Cerebellar cortex (tissue), 1 donor: ENCODE measurements around the gene DTD2.
"Not testable (repeated sequence)": the region's sequence is repeated elsewhere in the genome, so short reads cannot be mapped to it uniquely, and the experiment has no call there.

Source experiments
- DNase-seq: peaks from one replicate; pipeline ENCODE4 v3.0.0-alpha.2; 2015; ENCODE audit warnings: low spot score

Gene DTD2

DNA sequence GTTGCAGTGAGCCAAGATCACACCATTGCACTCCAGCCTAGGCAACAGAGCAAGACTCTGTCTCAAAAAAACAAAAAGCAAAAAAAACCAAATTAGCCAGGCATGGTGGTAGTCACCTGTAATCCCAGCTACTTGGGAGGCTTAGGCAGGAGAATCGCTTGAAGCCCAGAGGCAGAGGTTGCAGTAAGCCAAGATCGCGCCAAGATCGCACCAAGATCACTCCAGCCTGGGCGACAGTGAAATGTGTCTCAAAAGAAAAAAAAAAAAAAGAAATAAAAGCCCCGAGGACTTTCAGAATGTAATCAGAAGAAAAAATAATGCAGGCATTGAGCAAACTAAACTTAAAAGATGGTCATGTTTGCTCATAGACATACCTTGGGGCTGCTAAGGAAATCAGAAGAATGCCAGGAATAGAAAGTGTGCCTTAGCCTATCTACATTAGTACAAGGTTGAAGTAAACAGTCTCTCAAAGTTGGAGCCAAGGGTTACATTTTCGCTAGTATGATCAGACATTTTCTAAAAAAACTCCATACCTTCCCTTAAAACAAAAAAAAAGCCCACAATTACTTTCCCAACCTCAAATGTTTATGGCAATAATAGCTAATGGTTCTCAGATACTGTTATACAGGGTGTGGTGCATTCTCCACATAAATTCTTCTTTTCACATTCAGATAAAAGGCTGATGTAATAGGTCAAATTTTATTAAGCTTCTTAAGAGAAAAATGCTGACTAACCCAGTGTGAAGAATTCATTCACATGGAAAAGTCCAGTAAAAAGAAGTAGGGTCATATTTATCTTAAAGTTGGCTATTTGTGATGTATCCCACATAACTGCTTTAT lies 15.8 kb downstream of the DTD2 start:
- DNase-seq: no peak

DNA sequence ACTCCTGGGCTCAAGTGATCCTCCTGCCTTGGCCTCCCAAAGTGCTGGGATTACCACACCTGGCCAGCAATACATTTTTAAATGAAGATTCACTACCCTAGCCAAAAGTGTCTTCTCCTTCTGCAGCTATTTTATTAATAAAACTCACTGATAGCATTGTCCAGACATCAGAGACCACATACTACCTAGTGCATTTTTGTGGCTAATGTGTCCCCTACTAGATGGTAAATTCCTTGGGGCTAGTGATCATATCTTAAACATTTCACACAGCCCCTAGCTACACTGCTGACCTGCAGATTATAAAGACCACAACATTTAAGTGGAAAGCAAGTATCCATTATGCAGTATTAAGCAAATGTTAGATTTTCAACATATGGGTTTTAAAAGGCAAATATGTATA lies 17.0 kb downstream of the DTD2 start:
- DNase-seq: no peak

DNA sequence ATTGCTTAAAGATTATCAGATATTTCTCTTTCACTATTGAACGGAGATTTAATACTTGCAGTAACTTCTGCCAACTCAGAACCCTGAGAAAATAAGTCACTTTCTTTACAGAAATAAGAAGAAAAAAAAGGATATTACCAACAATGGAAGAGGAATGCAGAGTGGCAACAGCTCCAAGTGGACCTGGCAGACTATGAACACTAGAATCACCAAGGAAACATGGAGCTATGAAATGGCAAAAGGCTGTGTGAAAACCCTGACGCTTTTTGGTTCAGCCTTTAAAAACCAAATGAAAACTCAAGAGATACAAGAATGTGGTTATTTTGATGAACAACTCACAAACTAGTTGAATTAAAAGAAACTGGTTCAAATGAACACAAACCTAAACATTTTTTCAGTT lies 17.7 kb downstream of the DTD2 start:
- DNase-seq: no peak

DNA sequence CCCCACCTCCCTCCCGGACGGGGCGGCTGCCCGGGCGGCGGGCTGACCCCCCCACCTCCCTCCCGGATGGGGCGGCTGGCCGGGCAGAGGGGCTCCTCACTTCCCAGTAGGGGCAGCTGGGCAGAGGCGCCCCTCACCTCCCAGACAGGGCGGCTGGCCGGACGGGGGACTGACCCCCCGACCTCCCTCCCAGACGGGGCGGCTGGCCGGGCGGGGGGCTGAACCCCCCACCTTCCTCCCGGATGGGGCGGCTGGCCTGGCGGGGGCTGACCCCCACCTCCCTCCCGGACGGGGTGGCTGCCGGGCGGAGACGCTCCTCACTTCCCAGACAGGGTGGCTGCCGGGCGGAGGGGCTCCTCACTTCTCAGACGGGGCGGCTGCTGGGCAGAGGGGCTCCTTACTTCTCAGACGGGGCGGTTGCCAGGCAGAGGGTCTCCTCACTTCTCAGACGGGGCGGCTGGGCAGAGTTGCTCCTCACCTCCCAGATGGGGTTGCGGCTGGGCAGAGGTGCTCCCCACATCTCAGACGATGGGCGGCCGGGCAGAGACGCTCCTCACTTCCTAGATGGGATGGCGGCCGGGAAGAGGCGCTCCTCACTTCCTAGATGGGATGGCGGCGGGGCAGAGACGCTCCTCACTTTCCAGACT lies 20.1 kb downstream of the DTD2 start:
- DNase-seq: not testable (repeated sequence)

DNA sequence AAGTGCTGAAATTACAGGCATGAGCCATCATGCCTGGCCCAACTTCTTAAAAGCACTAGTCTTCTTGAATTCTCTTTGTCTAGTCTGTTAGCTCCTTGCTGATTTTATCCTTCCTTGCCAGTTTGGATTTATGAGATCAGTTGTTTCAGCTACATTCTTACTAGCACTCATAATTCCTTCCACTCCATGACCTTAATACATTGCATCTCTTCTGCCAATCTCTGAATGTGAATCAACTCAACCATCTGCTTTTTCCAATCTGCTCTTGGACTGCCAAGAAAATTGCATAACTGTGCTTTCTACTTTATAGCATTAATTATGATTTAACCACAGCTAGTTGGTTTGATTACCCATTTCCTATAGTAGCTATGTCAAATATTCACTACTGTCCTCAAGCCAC lies 22.0 kb downstream of the DTD2 start:
- peak; percentile 76 for DNase-seq

DNA sequence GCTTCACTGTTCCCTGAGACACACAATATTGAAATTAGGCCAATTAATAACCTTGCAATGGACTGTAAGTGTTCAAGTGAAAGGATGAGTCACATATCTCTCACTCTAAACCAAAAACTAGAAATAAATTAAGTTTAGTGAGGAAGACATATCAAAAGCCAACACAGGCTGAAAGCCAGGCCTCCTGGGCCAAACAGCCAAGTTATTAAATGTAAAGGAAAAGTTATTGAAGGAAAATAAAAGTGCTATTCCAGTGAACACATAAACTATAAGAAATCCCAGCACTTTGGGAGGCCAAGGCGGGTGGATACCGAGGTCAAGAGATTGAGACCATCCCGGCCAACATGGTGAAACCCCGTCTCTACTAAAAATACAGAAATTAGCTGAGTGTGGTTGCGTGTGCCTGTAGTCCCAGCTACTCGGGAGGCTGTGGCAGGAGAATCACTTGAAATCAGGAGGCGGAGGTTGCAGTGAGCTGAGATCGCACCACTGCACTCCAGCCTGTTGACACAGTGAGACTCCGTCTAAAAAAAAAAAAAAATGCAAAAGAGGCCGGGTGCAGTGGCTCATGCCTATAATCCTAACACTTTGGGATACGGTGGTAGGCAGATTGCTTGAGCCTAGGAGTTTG lies 26.6 kb downstream of the DTD2 start:
- no peak for DNase-seq

DNA sequence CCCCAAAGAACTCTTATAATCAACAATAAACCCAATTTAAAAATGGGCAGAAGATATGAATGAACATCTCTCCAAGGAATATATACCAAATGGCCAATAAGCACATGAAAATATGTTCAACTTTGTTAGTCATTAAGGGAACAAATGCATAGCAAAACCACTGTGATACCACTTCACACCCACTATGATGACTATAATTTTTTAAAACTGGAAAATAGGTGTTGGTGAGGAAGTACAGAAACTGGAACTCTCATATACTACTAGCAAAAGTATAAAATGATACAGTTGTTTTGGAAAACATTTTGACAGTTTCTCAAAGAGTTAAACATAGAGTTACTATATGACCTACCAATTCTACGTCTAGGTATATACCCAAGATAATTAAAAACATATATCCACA lies 27.5 kb downstream of the DTD2 start:
- no peak for DNase-seq

DNA sequence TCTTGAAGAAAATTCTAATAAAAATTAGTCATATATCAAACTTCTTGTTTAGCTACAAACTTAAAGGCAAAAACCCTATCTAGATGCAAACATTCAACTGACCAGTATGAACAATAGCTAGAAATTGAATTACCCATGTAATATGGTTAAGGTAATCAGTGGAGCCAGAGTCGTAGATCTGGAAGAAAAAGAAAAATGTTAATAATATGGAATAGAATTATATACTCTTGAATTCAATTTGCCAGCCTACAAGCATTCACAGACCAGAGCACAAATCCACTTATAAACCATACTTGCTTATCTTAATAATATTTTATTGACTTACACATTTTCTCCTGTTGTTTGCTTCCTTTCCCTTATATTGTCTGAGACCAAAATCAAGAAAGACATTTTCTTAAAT lies 29.3 kb downstream of the DTD2 start:
- no peak for DNase-seq

DNA sequence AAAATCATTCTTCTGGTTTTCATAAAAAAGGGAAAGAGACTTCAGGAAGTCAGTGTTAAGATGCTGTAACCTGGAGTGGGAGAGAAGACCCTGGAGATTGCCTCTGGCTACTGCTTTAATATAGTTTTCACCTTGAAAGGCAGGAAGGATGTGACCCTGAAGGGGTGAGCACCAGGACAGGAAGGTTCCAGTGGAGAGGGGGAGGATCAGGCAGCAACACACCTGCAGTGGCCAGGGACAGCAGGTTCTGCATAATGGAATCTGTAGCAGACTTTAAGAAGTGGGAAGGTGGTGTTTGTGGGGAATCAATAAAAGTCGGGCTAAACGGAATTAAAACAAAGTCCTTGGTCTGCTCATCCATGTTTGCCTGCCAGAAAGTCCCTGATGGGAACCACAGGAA lies 30.6 kb downstream of the DTD2 start:
- DNase-seq: no peak

DNA sequence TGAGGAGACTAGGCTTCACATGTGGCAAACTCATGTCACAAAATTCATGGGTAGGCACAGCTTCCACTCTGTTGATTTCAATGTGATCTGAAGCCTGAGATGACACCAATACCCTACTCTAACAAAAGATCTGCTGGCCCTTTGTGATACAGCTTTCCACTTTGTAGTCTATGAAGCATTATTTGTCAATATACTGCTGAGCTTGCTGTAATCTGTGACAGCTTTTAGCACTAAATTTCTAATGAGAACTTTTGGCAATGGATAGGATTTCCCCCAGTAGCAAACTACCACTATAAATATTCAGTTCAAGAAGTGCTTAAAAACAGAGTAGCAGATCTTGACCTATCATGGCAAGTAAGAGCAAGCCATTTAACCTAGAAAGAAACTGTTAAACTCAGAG lies 31.4 kb downstream of the DTD2 start:
- DNase-seq: no peak

DNA sequence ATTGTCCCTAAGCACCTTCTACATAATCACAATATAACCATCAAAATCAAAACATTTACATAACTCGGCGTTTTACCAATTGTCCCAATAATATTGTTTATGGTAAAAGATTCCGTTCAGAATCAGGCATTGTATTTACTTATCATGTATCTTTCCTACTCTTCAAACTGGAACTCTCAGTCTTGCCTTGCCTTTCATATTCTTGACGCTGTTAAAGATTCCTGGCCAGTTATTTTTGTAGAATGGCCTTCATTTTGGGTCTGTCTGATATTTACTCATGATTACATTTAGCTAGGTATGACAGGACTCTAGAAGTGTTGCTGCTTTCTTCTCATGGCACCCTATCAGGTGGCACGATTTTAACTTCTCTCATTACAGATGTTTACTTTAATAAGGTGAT lies 36.1 kb downstream of the DTD2 start:
- DNase-seq: no peak

DNA sequence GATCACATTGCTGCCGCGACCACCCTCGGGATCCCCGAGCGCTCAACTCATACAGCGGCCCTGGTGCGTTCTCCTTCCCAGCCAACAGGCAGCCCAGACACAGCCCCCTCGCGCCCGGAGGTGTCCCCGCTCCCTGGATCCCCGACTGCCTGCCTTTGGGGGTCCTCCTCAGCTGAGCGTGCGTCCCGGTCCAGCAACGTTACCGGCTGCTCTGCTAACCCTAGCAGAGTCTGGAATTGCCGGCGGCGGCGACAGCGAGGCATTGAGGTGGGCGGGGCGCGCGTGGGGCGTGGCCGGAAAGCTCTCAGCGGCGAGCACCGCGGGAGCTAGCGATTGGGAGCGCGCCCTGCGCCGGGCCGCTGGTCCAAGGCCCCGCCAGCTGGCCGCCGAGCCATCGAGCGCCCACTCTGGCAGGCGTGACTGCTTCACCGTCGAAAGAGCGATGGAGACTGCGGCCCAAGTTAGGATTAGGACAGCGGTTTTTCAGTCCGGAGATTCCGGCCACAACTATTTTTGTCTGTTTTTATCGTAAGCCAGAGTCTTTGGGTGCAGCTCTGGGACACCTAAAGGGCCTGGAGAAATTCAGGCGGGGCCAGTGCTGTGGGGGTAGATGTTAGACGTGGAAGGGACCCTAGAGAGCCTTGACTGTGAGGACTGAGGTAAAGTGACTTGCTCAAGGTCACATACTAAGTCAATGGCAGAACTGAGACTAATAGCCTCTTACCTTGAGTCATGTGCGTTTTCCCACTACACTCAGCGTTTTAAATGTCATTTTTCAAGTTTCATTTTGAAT lies 36.8 kb downstream of the DTD2 start, which contains the start of gene HEATR5A:
Gene HEATR5A, minus strand, starts transcription at position 232 of the 793 bp plus-strand sequence. CDS start 17,575 bp downstream, outside the sequence.
- peak; percentile 87 for DNase-seq

DNA sequence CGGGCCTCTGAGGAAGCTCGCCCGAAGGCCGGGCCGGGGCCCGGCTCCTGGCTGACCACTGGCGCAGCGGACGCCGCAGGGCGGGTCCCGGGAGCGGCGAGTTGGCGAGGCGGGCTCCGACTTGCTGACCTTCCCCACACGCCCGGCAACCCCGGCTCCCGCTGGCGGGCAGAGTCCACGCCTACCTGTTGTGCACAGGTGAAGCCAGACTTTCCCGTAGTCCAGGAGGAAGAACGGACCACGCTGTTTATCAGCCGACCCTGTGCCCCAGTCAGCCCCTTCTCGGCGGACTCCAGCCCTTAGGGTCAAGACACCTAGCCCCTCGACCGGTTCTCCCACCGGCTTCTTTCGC lies 37.4 kb downstream of the DTD2 start:
- DNase-seq: peak; percentile 46

DNA sequence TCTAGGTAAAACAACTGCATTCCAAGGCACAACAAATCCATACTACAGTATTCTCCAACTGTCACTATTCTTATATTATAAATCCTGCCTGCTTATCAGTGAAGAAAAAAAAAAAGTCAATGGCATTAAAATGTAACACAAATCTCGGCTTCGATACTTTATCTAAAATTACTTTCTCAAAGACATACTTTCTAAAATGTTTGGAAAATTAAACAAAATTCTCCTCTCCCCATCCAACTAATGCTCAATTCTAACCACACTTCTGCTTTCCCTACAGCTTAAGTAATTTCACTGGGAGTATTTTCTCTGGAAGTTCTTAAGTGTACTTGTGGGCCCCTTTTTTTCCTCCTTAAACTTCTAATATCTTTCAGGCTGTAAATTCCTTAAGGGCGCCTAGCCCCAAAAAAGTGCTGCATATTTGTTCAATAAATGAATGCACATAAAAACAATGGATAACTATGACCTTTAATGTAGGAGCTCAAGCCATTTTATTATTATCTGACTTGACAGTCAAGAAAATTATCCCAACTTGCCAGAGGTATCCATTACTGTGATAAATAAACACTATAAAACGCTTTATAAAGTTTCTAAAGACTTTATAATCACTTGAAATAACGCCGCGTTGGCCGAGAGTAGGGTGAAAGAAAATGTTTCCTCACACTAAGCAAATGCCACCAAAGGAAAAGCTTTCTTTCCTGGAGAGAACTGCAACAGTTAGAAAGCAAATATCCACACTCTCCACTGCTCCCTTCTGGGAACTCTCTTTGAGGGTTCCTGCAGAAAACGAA lies 37.9 kb downstream of the DTD2 start:
- no peak for DNase-seq

DNA sequence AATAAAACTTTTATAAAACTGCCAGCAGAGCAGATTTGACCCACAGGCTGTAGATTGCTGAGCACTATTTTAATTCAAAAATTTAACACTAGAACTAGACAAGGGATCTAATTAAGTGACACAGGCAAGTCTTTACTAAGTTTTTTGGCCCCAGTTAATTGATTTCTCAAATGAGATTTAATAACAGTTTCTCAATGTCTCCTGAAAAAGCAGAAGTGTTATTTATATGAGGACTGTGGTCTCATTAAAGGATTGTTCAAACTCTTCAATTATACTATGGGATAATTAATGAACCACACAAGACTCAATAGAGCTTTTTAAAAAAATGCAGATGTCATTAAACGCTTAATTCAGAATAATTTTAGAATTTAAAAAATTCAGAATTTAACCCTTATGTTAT lies 38.9 kb downstream of the DTD2 start:
- DNase-seq: no peak

DNA sequence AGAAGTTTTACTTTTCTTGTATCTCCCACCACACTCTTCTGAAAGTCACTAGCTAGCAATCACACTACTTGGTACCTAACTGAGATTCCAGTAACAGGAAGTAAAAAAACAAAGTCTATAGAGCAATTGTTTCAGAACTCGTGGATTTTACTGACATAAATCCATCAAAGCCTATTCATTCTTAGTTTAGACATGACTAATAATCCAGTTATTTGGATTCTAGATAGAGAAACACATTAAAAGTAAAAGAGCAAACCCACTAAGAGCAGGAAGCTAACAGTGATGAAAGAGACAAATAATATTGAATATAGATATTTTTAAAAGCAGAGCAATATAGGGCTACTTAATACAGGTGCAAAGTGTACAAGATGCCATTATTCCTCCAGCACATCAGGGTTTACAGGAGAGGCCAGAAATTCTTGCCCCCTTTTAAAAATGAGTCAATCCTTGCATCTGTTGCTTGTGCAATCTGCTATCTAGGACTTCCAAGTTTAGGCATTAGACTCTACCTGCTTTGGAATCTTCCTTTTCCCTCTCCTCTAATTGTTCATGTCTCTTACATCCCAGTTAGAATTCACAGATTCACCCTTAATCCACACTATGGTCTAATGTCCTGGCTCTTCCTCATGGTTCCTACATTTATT lies 43.0 kb downstream of the DTD2 start:
- no peak for DNase-seq

DNA sequence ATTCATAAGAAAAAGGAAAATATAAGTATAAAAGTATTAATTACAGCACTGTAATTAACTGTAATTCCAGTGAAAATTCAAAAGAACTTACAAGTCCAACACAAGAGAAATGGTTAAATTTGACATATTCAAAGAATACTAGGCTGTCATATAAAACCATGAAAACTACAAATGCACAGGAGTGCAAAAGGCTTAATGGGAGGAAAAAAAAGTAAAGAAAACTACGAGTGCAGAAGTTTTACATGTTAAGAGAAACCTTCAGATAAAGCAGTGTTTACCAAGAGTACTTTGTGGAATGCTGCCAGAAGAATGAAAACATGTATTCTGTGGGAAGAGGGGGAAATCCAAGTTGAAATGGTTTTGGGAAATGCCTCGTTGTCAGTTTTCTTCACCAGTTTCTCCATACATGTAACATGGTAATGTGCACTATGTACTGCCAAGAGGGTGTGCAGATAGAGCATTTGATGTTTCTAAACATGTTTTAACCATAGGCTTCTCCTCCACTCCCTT lies 46.0 kb downstream of the DTD2 start:
- DNase-seq: no peak

DNA sequence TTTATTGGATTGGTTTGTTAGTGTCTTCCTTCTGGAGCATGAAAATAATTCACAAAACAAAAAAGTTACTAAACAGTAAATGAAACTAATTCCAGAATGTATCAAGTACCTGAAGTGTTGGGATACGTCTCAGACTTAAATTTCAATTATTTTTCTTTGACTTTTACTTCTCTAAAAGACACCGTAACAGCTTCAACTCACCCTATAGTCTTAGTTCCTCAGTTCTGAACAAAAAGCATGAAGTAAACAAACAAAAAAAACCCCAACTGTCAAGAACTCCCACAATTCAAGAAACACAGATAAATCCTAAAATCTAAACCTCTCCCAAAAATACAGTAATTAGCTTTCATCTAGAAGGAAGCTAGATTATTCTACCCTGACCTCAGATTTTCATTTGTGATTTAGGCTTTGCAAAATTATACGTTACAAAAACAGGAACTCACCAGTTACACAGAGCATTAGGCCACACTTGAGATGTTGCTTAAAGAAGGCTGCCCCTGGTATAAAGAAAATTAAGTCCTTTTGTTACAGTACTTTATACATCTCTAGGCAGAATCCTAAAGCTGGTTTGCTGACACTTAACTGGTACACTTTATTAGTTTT lies 47.2 kb downstream of the DTD2 start:
- no peak for DNase-seq

DNA sequence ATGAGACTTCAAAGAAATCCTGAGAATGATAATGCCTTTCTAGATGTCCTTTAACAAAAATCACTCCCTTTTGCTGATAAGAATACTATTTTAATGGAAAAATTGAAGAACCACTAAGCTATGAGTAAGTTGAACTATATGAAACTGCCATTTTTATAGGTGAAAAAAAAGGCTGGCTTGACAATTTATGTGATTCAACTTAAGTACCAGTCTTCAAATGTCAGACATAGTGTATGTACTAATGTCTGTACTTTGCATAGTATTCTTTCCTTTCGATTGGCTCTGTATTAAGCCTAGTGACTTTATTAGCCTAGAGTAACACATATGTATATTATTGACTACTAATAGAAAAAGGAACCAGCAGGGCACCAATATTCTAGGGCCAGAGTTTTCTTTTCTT lies 48.9 kb downstream of the DTD2 start:
- DNase-seq: no peak

DNA sequence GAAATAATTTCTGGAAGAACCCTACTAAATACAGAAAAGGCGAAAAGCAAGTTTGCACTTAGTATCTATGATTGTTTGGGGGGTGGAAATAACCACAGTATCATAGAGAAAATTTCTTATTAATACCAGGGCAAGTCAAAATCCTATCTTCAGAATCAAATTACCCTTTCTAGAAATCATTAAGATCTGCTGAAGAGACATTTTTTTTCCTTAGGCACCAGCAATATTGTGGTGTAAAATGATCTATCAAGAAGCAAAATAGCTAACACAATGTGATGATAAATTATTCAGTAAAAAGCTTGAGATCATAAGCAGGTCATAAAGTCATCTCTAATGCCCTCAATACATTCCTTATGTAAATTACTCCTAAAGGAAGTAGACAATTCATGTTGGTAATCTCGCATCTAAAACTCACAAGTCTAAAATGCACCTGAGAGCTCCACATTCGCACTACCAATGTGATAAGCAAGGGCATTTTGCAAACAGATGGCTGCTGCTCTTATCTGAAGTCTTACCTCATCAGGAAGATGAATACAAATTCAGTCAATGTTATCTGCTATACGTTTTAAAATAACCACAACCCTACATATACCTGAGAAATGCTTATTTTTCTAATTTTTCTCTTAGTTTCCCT lies 51.6 kb downstream of the DTD2 start:
- DNase-seq: no peak
